ENCODE measurements around the gene MGST2.

MGST2 gene

DNA sequence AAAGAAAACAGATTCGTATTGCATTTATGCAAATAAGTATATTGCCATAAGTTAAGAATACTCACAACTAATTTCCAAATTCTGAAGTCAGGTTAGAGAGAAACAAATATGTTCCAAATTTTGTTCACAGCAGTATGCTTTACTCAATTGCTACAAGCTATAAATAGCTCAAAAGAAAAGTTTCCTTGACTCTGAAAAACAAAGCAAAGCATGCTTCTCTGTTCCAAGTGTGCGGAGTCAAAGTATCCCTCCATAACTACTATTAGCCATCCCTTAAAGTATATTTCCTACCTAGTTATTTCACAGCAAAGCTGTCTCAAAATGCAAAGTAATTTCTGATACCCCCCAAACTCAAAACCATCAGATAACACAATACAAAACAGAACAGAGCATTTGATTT, 47.3 kb downstream of the MGST2 start:
- DNase-seq: no peak

GRCh38 chr4:139715746-139716391, 50.2 kb downstream of the MGST2 start:
- no peak for DNase-seq

GRCh38 chr4:139718358-139718757, 52.7 kb downstream of the MGST2 start:
- no peak for DNase-seq

DNA sequence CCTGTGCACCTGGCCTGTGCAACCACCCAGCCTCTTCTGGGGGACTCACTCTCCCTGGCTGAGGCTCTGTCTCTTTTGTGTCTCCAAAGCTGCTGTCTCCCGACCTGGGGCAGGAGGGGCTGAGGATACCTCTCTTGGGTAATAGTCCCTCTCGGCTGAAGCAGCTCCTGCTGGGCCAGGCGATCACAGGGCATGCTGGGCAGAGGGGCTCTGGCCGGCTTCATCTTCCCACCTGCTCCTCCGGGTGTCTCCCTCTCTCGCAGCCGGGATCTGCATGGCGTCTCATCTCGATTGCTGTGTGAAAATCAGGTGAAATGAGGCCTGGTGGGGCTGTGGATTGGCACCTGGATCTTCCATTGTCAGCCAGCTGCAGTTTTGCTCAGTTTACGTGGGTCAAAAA, 53.2 kb downstream of the MGST2 start:
- no peak for DNase-seq

DNA sequence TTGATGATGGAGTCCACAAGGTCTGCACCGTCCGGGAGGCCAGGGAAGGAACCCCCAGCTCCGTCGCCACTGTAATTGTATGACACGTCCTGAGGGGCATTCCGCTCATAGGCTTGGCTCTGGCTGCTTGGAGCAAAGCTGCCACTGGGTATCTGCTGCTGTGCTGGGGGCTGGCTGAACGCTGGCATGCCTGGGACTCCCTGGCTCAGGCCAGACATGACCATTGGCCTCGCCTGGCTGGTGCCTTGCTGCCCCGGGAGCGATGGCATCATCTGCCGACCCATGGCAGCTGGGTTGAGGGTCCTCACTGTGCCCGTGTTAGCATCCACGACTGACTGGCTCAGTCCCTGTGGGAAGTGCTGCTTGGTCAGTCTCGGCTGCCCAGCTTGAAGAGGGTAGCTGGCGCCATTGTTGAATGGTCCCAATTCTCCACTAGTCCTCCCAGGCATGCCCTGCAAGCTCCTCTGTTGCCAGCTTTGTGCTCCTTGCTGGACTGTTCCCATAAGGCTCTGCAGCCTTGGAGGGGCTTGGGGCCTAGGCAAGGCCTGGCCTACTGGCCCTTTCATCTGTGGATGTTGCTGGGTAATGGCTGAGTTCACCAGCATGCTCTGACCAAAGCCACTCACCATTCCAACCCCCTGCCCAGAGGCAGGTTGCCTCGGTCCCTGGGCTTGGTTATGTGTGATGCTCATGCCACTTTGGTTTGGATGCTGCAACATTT, 53.9 kb downstream of the MGST2 start:
- DNase-seq: no peak

GRCh38 chr4:139720806-139721205, 55.2 kb downstream of the MGST2 start:
- no peak for DNase-seq

- no peak for DNase-seq
These were observed 56.2 kb downstream of the MGST2 start for GRCh38 chr4:139721789-139722188.

DNA sequence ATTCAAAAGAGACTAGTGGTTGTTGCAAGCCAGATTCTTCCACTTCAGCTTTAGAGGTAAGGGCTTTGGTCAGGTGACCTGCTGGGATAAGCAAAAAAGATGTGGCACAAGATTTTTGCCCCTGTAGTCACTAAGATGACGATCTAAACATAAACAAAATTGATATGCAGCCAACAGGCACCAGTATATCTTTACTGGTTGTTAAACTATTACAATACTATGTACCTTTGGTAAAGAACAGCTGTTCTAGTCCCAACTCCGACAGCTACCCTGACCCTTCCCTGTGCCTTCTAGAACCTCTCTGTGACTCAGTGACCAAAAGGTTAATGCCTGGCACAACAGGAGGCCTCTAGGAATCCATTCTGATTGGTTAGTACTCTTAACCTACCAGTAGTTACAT, 59.6 kb downstream of the MGST2 start:
- no peak for DNase-seq

GRCh38 chr4:139726615-139727014, 61.0 kb downstream of the MGST2 start:
- no peak for DNase-seq

GRCh38 chr4:139728146-139728545, 62.5 kb downstream of the MGST2 start:
- no peak for DNase-seq

DNA sequence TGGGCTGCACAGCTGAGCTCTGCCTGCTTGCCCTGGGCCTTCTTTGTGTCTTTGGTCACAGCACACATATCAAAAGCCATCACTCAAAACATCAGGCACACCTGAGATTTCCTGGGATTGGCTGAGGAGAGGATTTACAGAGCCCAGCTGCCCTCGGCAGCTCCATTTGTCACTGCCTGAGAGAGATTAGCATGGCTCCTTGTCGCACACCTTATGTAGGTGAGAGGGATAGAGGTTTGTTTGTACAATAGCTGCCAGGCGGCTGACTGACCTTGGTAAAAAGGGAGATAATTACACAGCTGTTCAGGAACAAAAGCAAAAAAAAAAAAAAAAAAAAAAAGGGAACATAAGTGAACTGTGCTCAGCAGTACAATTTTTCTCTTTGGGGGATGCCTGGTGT, 63.2 kb downstream of the MGST2 start:
- peak; percentile 81 for DNase-seq

- DNase-seq: no peak
These were observed 67.5 kb downstream of the MGST2 start for GRCh38 chr4:139732991-139733570.

GRCh38 chr4:139734201-139734874, 68.7 kb downstream of the MGST2 start:
- no peak for DNase-seq

GRCh38 chr4:139734875-139735380, 69.3 kb downstream of the MGST2 start:
- DNase-seq: peak; percentile 78

- no peak for DNase-seq
These were observed 70.0 kb downstream of the MGST2 start for GRCh38 chr4:139735381-139736273.

GRCh38 chr4:139736274-139736660, 70.6 kb downstream of the MGST2 start:
- no peak for DNase-seq

- DNase-seq: no peak
These were observed 71.0 kb downstream of the MGST2 start for GRCh38 chr4:139736661-139737060.

GRCh38 chr4:139738846-139739613, 73.4 kb downstream of the MGST2 start:
- no peak for DNase-seq

DNA sequence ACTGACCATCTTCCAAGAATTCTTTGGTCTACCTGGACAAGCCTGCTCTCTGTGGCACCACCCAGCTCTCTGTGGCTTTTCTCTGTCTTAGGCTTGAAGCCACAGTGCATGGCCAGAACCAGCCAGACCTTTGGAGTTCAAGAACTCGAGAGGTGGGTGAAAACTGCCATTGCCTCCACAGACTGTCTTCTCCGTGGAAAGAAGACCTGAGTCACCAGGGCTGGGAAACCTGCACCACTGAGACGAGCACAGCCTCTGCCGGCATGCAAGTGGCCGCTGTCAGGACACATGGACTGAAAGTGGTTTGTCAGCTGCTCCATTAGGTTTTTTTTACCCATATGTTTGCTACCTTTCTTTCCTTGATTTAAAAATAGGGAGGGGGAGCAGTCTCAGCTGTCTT, 74.5 kb downstream of the MGST2 start:
- DNase-seq: no peak

DNA sequence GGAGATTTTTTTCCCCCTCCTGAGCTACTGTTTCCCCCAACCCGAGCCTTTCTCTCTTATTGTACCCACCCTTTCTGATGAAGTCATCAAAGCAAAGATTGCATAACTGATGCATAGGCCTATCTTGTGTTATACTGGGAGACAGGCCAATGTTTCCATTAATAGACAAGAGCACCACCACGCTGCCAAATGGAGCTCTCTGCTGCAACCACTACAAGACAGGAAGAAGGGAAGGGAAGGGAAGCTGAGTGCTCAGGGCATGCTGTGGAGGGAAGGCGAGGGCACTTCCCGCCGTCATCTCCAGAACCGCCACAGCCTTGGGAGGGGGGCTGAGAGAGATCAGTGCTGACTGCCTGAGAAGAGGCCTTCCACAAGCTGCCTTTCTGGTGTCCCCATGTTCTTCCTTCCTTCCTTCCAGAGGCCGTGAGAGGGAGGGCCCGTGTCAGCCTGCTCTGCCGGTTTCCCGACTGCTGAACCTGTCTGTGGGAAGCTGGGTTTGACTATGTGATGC, 75.0 kb downstream of the MGST2 start:
- DNase-seq: peak; percentile 95

DNA sequence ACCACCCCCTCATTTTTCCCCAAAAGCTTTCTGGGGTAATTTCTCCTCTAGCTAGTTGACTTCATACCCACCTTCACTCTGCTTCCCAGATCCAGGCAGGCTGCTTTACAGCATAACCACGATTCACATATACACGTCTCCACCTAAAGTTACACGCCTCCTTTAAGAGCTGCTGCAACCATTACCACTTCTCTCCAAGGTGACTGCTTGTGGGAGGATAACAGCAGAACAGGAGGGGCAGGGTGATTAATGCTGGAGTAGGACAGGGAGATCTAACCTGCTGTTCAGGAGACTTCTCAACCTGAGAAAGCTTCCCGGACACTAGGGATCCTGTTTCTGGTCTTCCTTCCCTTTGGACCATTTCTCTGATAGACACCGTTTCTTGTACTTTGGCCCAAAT, 77.4 kb downstream of the MGST2 start:
- no peak for DNase-seq

GRCh38 chr4:139744232-139744631, 78.6 kb downstream of the MGST2 start:
- no peak for DNase-seq

Measured in NCI-H2029 treated with DMSO at 0.1 percent for 48 hours (cell line).